Measurements from ENCODE around the gene NXT1.
A peak's percentile ranks its signal among the peaks of the same experiment; 100 is the strongest.
"Not testable (repeated sequence)": the region's sequence is repeated elsewhere in the genome, so short reads cannot be mapped to it uniquely, and the experiment has no call there.

The NXT1 gene

DNA sequence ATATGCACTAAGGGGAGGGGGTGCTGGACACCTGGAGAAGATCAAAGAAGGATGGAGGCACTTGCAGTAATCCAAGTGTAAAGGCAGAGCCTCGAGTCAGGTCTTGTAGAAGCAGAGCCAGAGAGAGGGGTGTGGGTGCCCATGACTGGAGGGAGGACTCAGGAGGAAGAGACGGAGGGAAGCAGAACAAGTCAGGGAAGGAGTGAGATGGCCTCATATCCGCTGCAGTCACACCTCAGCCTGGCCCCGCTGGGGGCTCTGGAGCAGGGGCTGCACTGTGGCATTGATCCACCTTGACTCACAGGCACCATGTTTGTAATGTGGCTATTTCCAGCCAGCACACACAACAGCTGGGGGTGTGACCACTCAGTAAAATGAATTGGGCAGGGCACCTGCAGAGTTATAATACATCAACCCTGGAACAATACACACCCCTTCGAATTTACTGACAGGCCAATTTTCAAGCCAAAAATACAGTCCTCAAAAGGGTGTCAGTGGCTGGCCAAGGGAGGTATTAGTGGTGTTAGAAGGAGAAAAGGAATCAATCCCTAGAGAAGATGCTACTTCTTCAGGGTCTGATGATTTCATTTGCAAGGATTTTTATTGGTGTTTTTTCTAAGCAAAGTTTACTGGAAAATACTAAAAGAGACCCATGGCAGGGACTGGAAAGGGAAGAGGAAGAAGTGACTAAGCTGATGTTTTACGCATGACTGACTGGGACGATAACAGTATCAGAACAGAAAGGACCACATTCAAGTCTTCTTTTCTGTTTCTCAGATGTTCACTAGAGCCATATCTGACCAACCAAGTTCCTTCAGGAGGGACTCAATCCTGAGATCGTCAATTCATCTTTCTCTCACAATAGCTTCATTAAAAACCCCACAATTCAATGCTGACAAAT is 18.9 kb upstream of the NXT1 start:
- no peak for DNase-seq

DNA sequence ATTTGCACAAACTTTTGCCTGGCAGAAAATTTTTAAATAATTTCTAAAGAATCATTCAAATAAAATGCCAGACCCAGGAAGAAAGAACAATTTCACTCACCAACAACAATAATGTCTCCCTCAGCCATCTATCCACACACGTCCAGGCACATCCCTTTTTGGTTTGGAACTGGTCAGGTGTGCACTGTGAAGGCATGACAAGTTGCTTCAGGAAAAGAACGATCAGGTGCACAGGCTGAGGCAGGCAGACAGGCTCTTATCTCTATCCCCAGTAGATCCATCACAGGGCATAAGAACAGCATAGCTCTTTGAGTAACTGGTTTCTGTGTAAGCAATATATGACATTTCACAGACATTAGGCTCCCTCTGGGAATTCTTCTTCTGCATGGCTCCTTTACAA is 18.1 kb upstream of the NXT1 start:
- DNase-seq: no peak

DNA sequence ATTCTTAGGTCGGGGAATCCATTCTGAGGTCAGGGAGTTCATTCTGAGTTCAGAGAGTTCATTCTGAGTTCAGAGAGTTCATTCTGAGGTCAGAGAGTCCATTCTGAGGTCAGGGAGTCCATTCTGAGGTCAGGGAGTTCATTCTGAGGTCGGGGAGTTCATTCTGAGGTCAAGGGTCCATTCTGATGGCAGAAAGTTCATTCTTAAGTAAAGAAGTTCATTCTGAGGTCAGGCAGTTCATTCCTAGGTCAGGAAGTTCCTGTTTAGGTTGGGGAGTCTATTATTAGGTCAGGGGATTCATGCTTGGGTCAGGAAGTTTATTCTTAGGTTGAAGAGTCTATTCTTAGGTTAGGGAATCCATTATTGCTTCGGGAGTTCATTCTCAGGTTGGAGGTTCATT is 16.5 kb upstream of the NXT1 start:
- no peak for DNase-seq

DNA sequence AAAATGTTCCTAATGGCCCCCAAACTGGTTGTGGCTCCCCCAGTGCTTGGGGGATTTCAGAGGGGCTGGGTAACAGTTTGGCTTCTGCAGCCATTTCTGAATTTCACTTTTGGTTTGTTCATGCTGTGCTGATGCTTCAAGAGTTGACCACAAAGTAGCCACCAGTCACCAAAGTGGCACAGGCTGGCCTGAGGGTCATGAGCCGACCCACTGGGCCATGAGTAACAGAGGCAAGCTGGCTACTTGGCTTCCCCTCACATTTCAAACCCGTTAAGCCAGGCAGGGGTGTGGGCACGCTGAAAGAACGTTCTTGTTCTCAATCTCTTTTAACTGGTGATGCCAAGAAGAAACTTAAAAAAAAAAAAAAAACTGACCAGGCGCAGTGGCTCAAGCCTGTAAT is 15.1 kb upstream of the NXT1 start:
- DNase-seq: no peak

DNA sequence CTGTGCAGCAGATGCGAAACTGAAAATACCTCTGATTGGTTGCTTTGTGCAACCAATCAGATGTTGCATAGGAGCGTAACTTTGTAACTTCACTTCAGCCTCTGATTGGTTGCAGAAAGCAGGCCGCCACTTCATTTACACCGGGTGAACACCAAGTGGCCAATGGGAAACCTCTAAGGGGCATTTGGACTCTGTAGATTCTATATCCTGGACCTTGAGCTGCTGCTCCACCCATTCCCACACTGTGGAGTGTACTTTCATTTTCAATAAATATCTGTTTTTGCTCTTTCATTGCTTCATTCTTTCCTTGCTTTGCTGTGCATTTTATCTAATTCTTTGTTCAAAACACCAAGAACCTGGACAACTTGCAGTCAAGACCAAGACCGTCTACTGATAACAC is 14.1 kb upstream of the NXT1 start:
- no peak for DNase-seq

DNA sequence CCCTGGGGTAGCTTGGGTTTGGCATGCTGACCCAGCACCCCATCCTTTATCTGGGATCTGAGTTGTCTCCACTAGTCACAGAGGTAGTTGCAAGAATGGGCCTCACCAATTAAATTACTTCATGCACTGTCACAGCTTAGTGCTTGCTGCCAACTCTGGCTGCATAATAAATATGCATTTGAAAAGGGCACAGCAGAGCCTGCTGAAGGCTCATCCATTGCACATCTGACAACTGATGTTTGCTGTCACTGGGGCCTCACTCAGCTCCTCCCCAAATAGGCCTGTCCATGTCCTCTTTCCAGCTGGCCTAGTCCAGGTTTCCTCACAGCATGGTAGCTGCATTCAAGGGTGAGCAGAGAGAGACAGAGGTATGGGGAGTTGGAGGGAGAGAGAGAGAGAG is 13.3 kb upstream of the NXT1 start:
- no peak for DNase-seq

DNA sequence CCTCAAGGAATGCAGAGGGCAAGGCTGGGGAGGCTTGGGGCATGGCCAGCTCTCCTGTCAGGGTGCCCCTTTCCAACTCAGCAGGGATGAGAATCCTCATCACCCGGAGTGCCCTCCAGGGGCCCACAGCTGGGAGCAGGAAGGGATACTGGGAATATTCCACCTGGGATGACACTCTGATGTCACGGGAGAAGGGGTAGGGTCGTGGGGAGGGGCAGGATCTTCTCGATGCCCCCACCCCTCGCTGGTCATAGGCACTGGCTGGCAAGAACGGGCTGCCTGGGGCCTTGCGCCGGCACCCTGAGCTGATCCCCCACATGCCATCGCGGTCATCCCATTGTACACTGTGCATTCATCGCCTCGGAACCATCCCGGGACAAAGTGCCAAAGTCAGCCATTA is 10.6 kb upstream of the NXT1 start:
- DNase-seq: no peak

DNA sequence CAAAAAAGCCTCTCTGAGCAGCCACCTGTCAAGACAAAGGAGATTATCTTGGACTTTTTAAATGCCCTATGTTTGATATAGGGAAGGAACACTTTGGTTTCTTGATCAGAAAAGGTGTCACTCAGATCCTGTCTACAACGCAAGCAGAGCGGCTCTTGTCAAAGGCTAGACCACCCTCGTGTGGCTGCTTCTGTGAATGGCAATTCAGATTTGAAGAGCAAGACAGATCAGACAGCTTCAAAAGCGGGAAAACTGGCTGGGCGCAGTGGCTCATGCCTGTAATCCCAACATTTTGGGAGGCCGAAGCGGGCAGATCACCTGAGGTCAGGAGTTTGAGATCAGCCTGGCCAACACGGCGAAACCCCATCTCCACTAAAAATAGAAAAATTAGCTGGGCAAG is 10.1 kb upstream of the NXT1 start:
- peak; percentile 20 to 45 for DNase-seq

DNA sequence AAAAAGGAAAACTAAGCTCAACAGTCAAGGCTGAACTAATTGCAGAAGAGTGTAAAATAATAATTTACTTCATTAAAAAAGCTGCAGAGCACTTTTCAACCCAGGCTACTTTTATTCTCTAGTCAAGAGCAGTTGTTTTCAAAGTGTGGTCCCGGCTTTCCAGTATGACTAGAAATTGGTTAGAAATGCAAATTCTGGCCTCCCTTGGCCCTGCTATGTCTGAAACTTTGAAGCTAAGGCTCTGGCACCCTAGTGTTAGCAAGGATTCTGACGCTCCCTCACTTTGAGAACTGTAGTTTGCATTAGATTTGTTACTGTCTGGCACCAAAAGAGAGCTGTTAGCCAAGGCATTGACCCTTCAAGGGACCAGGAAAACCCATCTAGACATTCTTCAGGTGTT is 9.5 kb upstream of the NXT1 start:
- no peak for DNase-seq

DNA sequence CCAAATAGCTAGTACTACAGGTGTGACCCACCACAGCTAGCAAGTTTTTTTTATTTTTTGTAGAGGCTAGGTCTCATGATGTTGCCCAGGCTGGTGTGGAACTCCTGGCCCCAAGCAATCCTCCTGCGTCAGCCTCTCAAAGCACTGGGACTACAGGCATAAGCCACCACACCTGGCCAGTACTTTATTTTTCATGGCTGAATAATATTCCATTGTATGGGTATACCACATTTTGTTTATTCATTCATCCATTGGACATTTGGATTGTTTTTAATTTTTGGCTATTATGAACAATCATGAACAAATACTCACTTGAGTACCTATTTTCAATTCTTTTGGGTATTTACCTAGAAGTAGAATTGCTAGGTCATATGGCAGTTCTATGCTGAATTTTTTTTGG is 7.0 kb upstream of the NXT1 start:
- DNase-seq: no peak

DNA sequence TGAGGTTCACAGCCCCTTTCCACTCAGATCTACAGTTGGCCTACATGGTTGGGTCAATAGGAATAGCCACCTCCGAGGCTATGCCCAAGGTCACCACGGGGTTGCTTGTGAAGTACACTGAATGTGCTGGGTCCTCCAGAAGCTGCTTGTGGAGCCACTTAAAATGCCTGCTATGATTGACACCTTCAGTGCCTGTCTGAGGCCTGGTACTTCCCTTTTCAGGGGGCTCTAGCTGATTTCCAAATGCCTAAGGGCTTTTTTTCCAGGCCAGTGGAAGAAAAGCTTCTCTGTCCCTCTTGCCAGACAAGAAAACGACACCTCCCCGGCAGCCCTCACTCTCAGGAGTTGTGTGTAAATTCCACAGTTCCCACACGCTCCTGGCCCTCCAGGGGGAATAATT is 6.3 kb upstream of the NXT1 start:
- no peak for DNase-seq

DNA sequence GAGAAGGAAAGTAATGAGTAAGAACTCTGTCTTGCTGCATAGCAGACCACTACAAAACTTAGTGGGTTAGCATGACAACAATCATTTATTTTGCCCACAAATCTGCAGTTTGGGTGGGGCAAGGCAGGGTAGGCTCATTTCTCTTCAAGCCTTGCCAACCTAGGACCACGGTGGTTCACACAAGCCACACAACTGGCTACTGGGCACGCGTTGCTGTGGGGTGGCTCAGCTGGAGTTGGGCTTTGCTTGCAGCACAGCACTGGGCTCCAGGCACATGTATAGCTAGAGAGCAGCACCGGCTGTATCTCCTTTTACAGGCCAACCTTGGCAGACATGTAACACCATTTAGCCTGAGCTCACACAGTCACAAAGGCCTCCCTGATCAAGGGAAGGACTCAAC is 4.6 kb upstream of the NXT1 start:
- DNase-seq: no peak

DNA sequence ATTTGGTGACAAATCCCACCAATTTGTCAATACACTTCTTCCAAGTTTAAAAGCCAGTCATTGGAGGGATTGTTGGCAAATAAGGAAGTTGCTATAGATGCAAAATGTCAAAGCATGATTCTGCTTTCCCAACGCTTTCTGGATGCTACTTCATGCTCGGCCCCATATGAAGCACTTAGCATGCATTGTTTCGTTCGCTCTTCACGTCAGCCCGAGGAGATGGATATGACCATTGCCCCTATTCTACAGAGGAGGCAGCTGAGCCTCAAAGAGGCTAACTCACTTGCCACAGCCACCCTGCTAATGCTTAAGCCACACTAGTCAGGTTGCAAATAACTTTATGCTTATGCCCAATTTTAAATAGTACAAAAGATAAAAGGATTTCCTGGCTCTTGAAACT is 2.8 kb upstream of the NXT1 start:
- DNase-seq: no peak

DNA sequence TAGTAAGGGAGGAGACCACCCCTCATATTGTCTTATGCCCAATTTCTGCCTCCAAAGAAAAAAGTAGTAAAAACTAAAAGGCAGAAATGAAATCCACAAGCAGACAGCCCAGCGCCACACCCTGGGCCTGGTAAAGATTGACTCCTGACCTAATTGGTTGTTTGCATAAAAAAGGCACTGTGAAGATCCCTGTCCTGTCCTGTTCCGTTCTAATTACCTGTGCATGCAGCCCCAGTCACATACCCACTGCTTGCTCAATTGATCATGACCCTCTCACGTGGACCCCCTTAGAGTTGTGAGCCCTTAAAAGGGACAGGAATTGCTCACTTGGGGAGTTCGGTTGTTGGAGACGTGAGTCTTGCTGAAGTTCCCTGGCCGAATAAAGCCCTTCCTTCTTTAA is 2.1 kb upstream of the NXT1 start:
- not testable (repeated sequence) for DNase-seq

DNA sequence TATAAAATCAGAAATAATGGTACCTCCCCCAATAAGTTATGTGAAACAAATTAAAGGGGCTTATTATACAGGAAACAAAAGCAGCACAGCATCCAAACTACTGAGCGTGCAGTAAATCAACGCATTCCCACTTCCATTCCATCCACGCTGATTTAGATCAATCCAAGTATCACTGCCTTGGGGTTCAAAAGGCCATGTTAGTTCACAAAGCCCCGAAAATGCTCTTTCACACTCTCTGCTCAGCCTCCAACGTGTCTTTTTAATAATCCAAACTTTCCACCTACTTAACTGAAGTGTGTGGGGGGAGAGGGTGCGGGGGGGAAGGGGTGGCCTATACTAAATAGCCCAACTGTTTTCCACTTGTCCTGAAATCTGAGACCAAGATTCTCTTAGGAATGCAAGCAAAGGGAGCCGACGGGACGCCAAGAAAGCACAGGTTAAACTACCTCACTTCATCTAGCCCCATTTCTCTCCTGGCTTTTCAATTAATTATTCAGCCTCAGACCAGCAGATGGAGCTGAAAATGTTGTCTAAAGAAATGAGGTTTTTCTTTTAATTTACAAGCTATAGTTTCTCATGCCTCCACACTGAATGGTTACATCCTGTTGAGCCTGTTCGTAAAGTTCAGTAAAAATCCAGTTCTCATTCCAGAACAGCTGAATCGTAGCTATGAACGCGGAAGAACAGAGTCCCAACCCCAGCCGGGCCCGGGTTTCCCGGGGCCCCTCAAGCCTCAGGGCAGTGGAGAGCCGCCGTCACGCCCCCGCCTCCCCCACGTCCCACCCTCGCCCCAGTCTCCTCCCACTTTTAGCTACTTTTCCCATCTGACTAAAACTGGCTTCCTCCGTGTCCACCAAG is 1.0 kb upstream of the NXT1 start:
- peak in 1 of 2 experiments; percentile 51 for DNase-seq

DNA sequence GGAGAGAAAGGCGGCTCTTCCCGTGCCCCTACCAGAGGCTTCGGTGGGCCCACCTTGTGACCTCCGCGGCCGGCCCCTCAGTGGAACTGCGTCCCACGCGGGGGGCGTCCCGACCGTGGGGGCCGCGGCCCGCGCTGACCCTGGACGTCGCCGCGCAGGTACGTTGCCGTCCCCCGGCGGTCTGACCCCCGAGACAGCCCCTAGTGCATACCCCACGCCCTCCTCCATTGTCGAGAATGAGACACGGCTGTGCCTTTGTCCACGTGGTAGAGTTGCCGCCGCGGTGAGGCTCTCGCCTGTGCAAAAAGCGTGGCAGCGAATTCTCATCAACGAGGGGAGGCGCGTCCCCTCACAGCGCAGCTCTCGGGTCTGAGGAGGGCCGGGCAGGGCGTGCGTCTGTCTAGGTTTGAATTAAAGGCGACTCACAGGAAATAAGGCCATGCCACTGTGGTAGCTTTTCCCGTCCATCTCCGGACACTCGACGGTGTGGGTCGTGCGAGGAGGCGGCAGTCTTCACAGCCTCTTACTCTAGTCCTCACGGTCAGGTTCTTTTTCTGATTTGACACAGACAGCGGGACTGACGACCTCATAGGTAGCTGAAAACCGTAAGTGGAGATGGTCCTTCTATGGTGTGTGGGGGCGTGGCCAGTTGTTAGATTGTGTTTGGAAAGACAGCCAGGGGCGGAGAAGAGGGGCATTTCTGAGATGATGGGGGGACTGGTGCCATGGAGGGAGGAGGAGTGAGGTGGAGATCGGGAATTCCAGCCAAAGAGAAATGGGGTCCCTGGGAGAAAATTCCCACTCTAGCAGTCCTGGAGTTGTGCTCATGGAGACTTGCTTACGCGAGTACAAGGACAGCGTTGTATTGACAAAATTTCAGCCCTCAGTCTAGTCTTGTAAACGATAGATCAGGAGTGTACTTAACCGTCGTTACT is 580 bp downstream of the NXT1 start:
- DNase-seq: no peak

DNA sequence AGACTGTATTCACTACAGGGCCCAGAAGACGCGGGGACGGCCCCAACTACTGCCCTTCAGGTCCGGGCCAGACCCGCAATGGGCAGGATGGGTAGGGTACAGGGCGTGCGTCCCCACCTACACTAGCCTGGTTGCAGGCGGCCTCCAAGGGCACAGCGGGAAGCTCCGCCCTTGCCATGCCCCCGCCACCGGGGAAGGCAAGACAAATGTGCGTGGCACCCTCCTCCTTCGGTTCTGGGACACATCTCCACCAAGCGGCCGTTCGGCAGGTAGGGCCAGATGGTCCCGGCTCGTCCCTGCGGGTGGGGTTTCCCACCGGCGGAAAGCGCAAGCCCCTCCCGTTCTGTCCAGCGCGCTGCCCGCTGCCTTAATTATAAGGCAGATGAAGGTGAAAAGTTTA is 5.6 kb downstream of the NXT1 start:
- DNase-seq: no peak

DNA sequence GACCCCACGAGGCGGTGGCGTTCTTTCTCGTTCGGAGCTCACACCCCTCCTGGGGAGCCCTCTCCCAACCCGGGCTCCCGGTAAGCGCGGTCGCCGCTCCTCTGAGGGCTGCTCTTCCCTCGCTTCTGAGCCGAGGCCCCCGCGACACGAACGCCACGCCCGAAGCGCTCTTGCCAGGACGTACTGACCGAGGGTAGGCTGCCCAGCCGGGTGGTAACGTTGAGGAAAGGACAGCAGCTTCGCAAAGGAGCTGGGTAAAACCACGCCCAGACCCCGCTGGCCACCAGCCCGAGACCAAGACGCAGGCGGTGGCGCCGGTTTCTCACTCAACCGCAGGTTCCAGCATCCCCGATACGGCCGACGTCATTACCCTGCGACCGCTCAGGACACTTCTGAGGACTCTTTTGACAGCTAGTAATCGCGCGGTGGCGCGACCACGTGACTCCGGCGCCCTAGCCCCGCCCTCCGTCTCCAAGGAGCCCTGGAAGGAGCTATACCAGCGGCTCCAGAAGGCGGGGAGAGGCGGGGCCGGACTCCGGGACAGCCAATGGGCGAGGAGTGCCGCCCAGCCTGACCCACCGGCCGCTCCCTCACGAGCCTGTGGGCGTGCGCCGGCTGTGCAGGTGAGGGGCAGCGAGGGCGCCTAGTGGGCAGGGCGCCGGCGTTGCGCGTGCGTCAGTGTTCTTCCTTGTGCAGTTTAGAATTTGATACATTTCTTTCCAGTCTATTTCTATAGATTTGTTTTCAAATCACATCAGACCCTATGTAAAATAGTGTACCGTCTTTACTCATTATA is 7.4 kb downstream of the NXT1 start:
- DNase-seq: peak; percentile 100

DNA sequence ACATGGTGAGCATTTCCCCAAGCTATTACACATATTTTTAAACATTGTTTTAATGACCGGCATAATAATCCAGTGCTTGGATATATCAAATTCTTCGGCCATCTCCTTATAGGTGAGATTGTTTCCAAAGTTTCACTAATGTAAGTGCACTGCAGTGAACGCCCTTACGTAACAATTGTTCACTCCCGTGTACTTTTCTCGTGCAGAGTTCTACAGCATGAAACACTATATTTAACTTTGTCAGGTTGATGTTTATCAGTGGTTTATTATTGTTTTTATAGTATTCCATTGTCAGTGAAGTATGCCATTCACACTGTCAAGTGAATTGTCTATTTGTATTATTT is 7.9 kb downstream of the NXT1 start:
- DNase-seq: no peak

DNA sequence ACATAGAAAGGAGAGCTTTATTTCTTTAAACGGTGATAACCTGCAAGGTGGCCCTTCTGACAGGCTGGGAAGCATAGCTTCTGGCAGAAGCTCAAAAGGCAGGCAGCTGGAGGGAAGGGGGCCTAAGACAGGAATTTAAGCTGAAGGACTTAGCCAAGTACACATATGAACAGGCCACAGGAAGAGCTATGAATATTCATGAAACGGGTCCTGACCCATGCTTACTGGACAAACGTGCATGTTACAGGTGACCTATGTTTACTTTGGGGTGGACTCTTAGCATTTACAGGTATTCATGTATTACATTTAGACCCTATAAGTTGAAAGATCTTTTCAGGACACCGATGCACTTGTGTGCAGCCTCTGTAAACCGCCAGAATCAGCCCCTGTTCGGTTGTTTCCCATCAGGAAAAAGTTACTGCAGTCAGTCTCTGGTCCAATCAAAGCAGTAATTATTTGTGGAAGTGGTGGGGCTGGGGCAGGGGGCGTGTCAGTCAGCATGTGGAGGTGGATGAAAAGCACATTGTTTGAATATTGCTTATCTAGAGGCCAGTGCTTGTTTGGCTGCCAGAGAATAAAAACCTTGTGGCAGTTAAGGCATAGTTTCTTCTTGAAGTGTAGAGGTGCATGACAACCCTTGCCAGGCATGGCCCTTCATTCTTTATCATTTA is 8.5 kb downstream of the NXT1 start:
- DNase-seq: no peak

DNA sequence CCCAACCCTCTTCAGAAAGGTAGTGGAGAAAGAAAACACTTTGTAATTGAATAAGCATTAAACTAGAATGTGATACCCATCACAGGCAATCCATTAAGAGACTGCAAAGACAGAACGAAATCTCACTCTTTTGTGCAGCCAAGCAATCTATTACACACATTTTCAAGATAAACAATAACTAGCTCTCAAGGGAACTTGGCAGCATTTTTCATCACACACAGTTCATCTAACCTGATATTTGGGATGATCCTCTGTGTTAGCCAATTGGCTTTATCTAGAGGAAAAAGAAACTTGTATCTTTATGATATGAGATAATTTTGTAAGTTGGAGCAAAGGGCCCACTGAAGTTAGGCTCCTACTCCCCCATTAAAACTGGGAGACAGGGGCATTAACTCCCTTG is 9.9 kb downstream of the NXT1 start:
- no peak for DNase-seq

DNA sequence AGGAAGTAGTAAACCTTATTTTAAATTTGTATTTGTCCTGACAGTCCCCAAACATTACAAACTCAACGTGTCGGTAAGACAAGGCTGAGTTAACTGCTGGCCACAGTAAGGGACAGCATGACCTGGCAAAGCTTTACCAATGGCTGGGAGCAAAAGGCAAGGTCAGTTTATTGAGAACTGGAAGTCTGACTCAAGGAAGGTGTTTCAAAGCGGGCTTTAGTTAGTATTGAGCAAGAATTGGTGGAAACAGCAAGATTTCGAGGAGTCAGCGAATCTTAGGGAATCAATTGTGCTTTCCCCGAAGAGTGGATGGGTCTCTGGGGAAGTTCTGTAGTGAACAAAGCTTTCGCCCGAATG is 10.5 kb downstream of the NXT1 start:
- no peak for DNase-seq

All from NCI-H1930 (cell line).